ENCODE data around the gene FHIP1A.
"Not testable (repeated sequence)": the region's sequence is repeated elsewhere in the genome, so short reads cannot be mapped to it uniquely, and the experiment has no call there.

The FHIP1A gene

GRCh38 chr4:151408630-151409469, at the start of gene FHIP1A:
Gene FHIP1A, plus strand, starts transcription at chr4:151409176. Its CDS starts 157,084 bp downstream, at chr4:151566260.
- peak in 8 of 10 donors; percentile 24 to 89 (median 54) for DNase-seq
- intact Hi-C loops (cut with DNase I): no loop called here

- no peak for DNase-seq
- intact Hi-C loops (cut with DNase I): no loop called here
These were observed 49.4 kb upstream of the FHIP1A start for GRCh38 chr4:151359576-151359975.

- intact Hi-C loops (cut with DNase I): loop anchor here (5.0 to 10.0 kb wide), 2 partner anchors 34 to 244 kb away; partner anchors contain the start of gene SH3D19
- no peak for DNase-seq
These were observed 47.9 kb upstream of the FHIP1A start for GRCh38 chr4:151361126-151361525.

- intact Hi-C loops (cut with DNase I): loop anchor here (1.0 to 10.0 kb wide), 5 partner anchors 35 to 245 kb away; partner anchors contain the start of genes PRSS48 and SH3D19
- DNase-seq: no peak
These were observed 47.0 kb upstream of the FHIP1A start for GRCh38 chr4:151361966-151362365.

GRCh38 chr4:151362404-151363164, 46.4 kb upstream of the FHIP1A start:
- DNase-seq: peak; percentile 52 to 96 (median 80)
- intact Hi-C loops (cut with DNase I): loop anchor here (1.0 to 10.0 kb wide), 5 partner anchors 35 to 245 kb away; partner anchors contain the start of genes PRSS48 and SH3D19

- DNase-seq: no peak
- intact Hi-C loops (cut with DNase I): no loop called here
These were observed 32.4 kb upstream of the FHIP1A start for GRCh38 chr4:151376540-151376939.

- intact Hi-C loops (cut with DNase I): no loop called here
- no peak for DNase-seq
These were observed 19.7 kb upstream of the FHIP1A start for GRCh38 chr4:151389311-151389710.

GRCh38 chr4:151389799-151390198, 19.2 kb upstream of the FHIP1A start:
- intact Hi-C loops (cut with DNase I); DNase-seq: not testable (repeated sequence)

GRCh38 chr4:151395873-151396272, 13.1 kb upstream of the FHIP1A start:
- intact Hi-C loops (cut with DNase I): no loop called here
- DNase-seq: no peak

- intact Hi-C loops (cut with DNase I): no loop called here
These were observed 8.6 kb upstream of the FHIP1A start for GRCh38 chr4:151400343-151400742.

GRCh38 chr4:151401739-151402138, 7.2 kb upstream of the FHIP1A start:
- intact Hi-C loops (cut with DNase I): no loop called here
- no peak for DNase-seq

More at GRCh38 chr4:151400343-151400742, 8.6 kb upstream of the FHIP1A start:
- no peak for DNase-seq

GRCh38 chr4:151402145-151402865, 6.7 kb upstream of the FHIP1A start:
- no peak for DNase-seq
- intact Hi-C loops (cut with DNase I): no loop called here

- intact Hi-C loops (cut with DNase I): no loop called here
- no peak for DNase-seq
These were observed 5.3 kb upstream of the FHIP1A start for GRCh38 chr4:151403656-151404055.

- DNase-seq; intact Hi-C loops (cut with DNase I): not testable (repeated sequence)
These were observed 4.2 kb upstream of the FHIP1A start for GRCh38 chr4:151404802-151405201.

- DNase-seq: no peak
- intact Hi-C loops (cut with DNase I): no loop called here
These were observed 2.0 kb upstream of the FHIP1A start for GRCh38 chr4:151407018-151407417.

GRCh38 chr4:151407466-151408379, 1.3 kb upstream of the FHIP1A start:
- DNase-seq: peak in 4 of 10 donors; percentile 18 to 84 (median 50)
- intact Hi-C loops (cut with DNase I): no loop called here

GRCh38 chr4:151408380-151408629, 671 bp upstream of the FHIP1A start:
- intact Hi-C loops (cut with DNase I): no loop called here
- no peak for DNase-seq

- DNase-seq: peak in 1 of 10 donors; percentile 80
- intact Hi-C loops (cut with DNase I): no loop called here
These were observed 716 bp downstream of the FHIP1A start for GRCh38 chr4:151409470-151410313.

- intact Hi-C loops (cut with DNase I): no loop called here
- DNase-seq: no peak
These were observed 7.0 kb downstream of the FHIP1A start for GRCh38 chr4:151415978-151416377.

All from posterior cingulate gyrus (tissue), 11 donors.